K562 (cell line): Measurements from ENCODE around the gene CTRL. TPM values are rescaled to one million over a fixed set of nuclear protein-coding genes. Genes with fewer than 3 reads are reported as not detected.

Source experiments
- ARNT ChIP-seq, 2 experiments: fragments of 450-650 bp; IDR thresholded peaks; 2 replicates each; pipeline ENCODE4 v1.6.1; 2016; ENCODE audit warnings: mild to moderate bottlenecking in 1 of 2
- CBFB ChIP-seq: sonication (generic); formaldehyde crosslinking; IDR thresholded peaks from 2 replicates; pipeline ENCODE4 v1.4.0; 2020; ENCODE audit warnings: mild to moderate bottlenecking, missing genetic modification reagents
- CBX2 ChIP-seq: fragments of 200-600 bp; sonication (generic); IDR thresholded peaks from one replicate; pipeline ENCODE4 v1.6.1; 2012; ENCODE audit warnings: mild to moderate bottlenecking, low read length, inconsistent platforms; ENCODE audit not compliant: insufficient read depth, poor library complexity, severe bottlenecking
- ERF ChIP-seq: fragments of 450-650 bp; formaldehyde crosslinking; IDR thresholded peaks from 2 replicates; pipeline ENCODE4 v1.4.0; 2020; ENCODE audit warnings: mild to moderate bottlenecking, mixed read lengths
- EWSR1 ChIP-seq: fragments of 450-650 bp; IDR thresholded peaks from 2 replicates; pipeline ENCODE4 v1.6.1; 2018; ENCODE audit warnings: borderline replicate concordance, mild to moderate bottlenecking, low read depth, moderate library complexity; ENCODE audit not compliant: partially characterized antibody
- KLF1 ChIP-seq: fragments of 450-650 bp; IDR thresholded peaks from 2 replicates; pipeline ENCODE4 v1.6.1; 2016; ENCODE audit warnings: missing genetic modification characterization, missing compliant biosample characterization
- MEIS2 ChIP-seq: fragments of 450-650 bp; IDR thresholded peaks from 2 replicates; pipeline ENCODE4 v1.6.1; 2014; ENCODE audit warnings: mild to moderate bottlenecking; ENCODE audit not compliant: partially characterized antibody
- NFE2L1 ChIP-seq: fragments of 450-650 bp; IDR thresholded peaks from 2 replicates; pipeline ENCODE4 v1.6.1; 2016; ENCODE audit warnings: missing genetic modification characterization, low read depth, mild to moderate bottlenecking, missing compliant biosample characterization, moderate library complexity, borderline replicate concordance
- SMC3 ChIP-seq: conservative IDR thresholded peaks from 2 replicates; pipeline ENCODE4 v1.6.1; 2011; ENCODE audit warnings: low read depth, low read length, improper control_type of control experiment; ENCODE audit not compliant: insufficient read depth
- TAF7 ChIP-seq: fragments of 450-650 bp; IDR thresholded peaks from 2 replicates; pipeline ENCODE4 v1.6.1; 2016; ENCODE audit warnings: missing genetic modification characterization, missing compliant biosample characterization
- TEAD1 ChIP-seq, 2 experiments: fragments of 450-650 bp in 1 of 2; sonication (generic) in 1 of 2; formaldehyde crosslinking; IDR thresholded peaks; 2 replicates each; pipeline versions ENCODE4 v1.4.0 to v1.8.0; 2020 to 2022; ENCODE audit warnings: mild to moderate bottlenecking in 2 of 2, missing genetic modification reagents in 1 of 2
- TSC22D4 ChIP-seq: fragments of 450-650 bp; IDR thresholded peaks from 2 replicates; pipeline ENCODE4 v1.6.1; 2016; ENCODE audit warnings: missing genetic modification characterization, missing biosample characterization, control low read depth
- XRCC5 ChIP-seq: fragments of 200-400 bp; formaldehyde crosslinking; IDR thresholded peaks from 2 replicates; pipeline ENCODE4 v1.6.1; 2017; ENCODE audit warnings: low read depth, mild to moderate bottlenecking, low read length
- ZNF134 ChIP-seq: fragments of 250-450 bp; sonication (Bioruptor Pico); conservative IDR thresholded peaks from 2 replicates; pipeline ENCODE4 v1.4.0; 2020
- ZNF785 ChIP-seq: fragments of 250-450 bp; sonication (Bioruptor Pico); IDR thresholded peaks from 2 replicates; pipeline ENCODE4 v1.4.0; 2020; ENCODE audit warnings: mild to moderate bottlenecking
- polyA plus RNA-seq, 8 experiments: library from polyadenylated mRNA; depleted of rRNA in 4 of 8; stranded (reverse) in 5 of 8; unstranded in 3 of 8; fragments of >200 nt; fragmentation: Nextera tagmentation in 2 of 8; fragmentation: Illumina TruSeq in 1 of 8; extraction: Ambion mirVana in 2 of 8; extraction: Trizol in 1 of 8; gene quantifications; 2 replicates each; pipeline versions ENCODE4 v1.2.1 to v1.2.3, GENCODE V29; 2011 to 2014; ENCODE audit warnings: inconsistent platforms in 1 of 8, missing spikeins in 1 of 8
- total RNA-seq, 7 experiments: library from RNA; depleted of rRNA in 6 of 7; stranded (reverse); fragments of >200 nt in 6 of 7; fragmentation: Illumina TruSeq in 2 of 7; extraction: Trizol in 2 of 7; gene quantifications; 2 replicates each; pipeline versions ENCODE4 v1.2.1 to v1.2.3, GENCODE V29; 2011 to 2021; ENCODE audit warnings: low replicate concordance in 1 of 7
- TF ChIP-seq, protein P1 (sequence below): sonication (generic); formaldehyde crosslinking; IDR thresholded peaks from 2 replicates; pipeline ENCODE4 v1.8.1; 2023; ENCODE audit warnings: mild to moderate bottlenecking, missing genetic modification reagents
- TF ChIP-seq, protein P2 (sequence below), 3 experiments: fragments of 200-800 bp in 1 of 3; sonication (Bioruptor generic) in 1 of 3; sonication (generic) in 1 of 3; formaldehyde crosslinking in 1 of 3; IDR thresholded peaks; 2 replicates each; pipeline versions ENCODE4 v1.6.1 to v1.8.0; 2016 to 2022; ENCODE audit warnings: mild to moderate bottlenecking in 2 of 3, missing compliant biosample characterization in 2 of 3, missing genetic modification characterization in 2 of 3, missing genetic modification reagents in 1 of 3
- TF ChIP-seq, protein P3 (sequence below): sonication (generic); formaldehyde crosslinking; IDR thresholded peaks from 2 replicates; pipeline ENCODE4 v1.5.0; 2020; ENCODE audit warnings: missing genetic modification reagents
- TF ChIP-seq, protein P4 (sequence below): IDR thresholded peaks from 2 replicates; pipeline ENCODE4 v1.6.1; 2016; ENCODE audit warnings: missing genetic modification characterization, missing compliant biosample characterization
- TF ChIP-seq, protein P5 (sequence below): fragments of 450-650 bp; IDR thresholded peaks from 2 replicates; pipeline ENCODE4 v1.6.1; 2016; ENCODE audit warnings: low read depth, mild to moderate bottlenecking, moderate library complexity

CTRL gene
- total and polyA plus RNA-seq, 9 of the 15 experiments (the other 6 are each of a cell fraction or from before 2014, with no cell fraction given), result 1.4 to 5.6 (median 2.5) TPM

DNA sequence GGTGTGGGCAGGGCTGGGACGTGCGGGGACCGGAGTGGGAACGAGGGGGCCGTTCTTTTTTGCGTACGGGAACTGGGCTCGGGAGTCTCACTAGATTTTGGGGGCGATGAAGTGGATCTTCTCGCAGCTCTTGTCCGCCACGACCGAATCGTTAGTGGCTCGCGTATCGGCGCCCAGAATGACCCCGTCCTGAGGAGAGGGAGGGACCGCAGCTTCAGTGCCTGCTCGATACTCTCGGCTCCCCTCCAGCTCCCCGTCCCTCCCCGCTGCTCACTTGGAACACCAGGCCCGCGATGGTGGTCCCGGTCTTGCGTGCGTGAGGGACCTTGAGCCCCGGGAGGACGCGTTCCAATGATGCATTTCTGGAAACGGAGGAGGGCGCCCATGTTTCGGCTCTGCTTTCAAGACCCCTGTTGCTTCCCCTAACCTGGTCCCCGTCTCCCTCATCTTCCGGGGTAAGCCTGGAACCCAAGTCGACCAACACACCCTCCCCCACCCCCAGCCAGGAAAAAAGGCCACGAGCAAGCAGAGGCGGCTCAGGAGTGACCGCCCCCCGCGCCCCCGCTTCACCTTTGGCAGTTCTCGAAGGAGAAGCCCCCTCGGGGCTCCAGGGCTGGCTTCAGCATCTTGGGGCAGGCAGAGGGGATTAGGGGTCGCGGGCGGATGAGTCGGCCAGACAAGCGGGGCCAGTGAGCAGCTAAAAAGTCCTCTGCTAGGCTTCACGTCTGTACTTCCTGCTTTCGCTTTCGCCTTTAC lies 4.6 kb upstream of the CTRL start, which contains the start of gene PSMB10 (continued):
- TF ChIP-seq ERF (CRISPR knock-in tag) (no peak), MEIS2 (no peak), XRCC5 (no peak), TSC22D4 (tag) (no peak), TAF7 (no peak), NFE2L1 (tag) (no peak), CBFB (no peak), TEAD1 (CRISPR knock-in tag; IDR thresholded peaks at IDR 0.05) (no peak), ARNT (IDR thresholded peaks at IDR 0.05) (no peak), ZNF134 (CRISPR knock-in tag) (no peak), CBX2 (no peak), EWSR1 (no peak), ZNF785 (CRISPR knock-in tag) (no peak), KLF1 (tag) (no peak), SMC3 (no peak)
- TF ChIP-seq, protein P1, sequence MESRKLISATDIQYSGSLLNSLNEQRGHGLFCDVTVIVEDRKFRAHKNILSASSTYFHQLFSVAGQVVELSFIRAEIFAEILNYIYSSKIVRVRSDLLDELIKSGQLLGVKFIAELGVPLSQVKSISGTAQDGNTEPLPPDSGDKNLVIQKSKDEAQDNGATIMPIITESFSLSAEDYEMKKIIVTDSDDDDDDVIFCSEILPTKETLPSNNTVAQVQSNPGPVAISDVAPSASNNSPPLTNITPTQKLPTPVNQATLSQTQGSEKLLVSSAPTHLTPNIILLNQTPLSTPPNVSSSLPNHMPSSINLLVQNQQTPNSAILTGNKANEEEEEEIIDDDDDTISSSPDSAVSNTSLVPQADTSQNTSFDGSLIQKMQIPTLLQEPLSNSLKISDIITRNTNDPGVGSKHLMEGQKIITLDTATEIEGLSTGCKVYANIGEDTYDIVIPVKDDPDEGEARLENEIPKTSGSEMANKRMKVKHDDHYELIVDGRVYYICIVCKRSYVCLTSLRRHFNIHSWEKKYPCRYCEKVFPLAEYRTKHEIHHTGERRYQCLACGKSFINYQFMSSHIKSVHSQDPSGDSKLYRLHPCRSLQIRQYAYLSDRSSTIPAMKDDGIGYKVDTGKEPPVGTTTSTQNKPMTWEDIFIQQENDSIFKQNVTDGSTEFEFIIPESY, result 0 out of 2 replicates have a peak, but pooled peaks have one; percentile 11
- TF ChIP-seq, protein P2, sequence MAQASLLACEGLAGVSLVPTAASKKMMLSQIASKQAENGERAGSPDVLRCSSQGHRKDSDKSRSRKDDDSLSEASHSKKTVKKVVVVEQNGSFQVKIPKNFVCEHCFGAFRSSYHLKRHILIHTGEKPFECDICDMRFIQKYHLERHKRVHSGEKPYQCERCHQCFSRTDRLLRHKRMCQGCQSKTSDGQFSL (CRISPR knock-in tag; IDR thresholded peaks at IDR 0.05), result no peak
- TF ChIP-seq, protein P2 (tag; IDR thresholded peaks at IDR 0.05), result no peak
- TF ChIP-seq, protein P3, sequence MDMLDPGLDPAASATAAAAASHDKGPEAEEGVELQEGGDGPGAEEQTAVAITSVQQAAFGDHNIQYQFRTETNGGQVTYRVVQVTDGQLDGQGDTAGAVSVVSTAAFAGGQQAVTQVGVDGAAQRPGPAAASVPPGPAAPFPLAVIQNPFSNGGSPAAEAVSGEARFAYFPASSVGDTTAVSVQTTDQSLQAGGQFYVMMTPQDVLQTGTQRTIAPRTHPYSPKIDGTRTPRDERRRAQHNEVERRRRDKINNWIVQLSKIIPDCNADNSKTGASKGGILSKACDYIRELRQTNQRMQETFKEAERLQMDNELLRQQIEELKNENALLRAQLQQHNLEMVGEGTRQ, result no peak
- TF ChIP-seq, protein P4, sequence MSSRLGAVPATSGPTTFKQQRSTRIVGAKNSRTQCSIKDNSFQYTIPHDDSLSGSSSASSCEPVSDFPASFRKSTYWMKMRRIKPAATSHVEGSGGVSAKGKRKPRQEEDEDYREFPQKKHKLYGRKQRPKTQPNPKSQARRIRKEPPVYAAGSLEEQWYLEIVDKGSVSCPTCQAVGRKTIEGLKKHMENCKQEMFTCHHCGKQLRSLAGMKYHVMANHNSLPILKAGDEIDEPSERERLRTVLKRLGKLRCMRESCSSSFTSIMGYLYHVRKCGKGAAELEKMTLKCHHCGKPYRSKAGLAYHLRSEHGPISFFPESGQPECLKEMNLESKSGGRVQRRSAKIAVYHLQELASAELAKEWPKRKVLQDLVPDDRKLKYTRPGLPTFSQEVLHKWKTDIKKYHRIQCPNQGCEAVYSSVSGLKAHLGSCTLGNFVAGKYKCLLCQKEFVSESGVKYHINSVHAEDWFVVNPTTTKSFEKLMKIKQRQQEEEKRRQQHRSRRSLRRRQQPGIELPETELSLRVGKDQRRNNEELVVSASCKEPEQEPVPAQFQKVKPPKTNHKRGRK (tag), result no peak
- TF ChIP-seq, protein P5, sequence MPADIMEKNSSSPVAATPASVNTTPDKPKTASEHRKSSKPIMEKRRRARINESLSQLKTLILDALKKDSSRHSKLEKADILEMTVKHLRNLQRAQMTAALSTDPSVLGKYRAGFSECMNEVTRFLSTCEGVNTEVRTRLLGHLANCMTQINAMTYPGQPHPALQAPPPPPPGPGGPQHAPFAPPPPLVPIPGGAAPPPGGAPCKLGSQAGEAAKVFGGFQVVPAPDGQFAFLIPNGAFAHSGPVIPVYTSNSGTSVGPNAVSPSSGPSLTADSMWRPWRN, result 0 out of 2 replicates have a peak, but pooled peaks have one; percentile 12
